Left ventricle myocardium superior (tissue), 1 donor: ENCODE data around the gene CRX. TPM values are rescaled to one million over a fixed set of nuclear protein-coding genes. Genes with fewer than 3 reads are reported as not detected.

Experiments used
- total RNA-seq: library from RNA; stranded (reverse); fragmentation: NEBNext Ultra II Directional; extraction: Animal tissue kit (Norgen Biotek cat#: 25700); gene quantifications from one replicate; pipeline ENCODE4 v1.2.1, GENCODE V29; 2021
- donor health status: DM: no; HTN: yes; CAD: no; lungs with severe emphysema.

Gene CRX
- total RNA-seq, 1 donor from 2014 or later = not detected

Other genes starting within 250 kb of the CRX start
- gene ZNF541, start 248.8 kb upstream of the CRX start, total RNA-seq = 0.47 TPM
- gene BICRA, start 212.8 kb upstream of the CRX start, total RNA-seq = 9.5 TPM
- 51.5 TPM for gene EHD2, start 108.5 kb upstream of the CRX start, total RNA-seq
- 169 TPM for gene NOP53, start 76.4 kb upstream of the CRX start, total RNA-seq
- 1,300 TPM for gene SELENOW, start 43.2 kb upstream of the CRX start, total RNA-seq
- not detected for gene TPRX1, start 17.4 kb upstream of the CRX start, total RNA-seq
- not detected for gene TPRX2, start 37.3 kb downstream of the CRX start, total RNA-seq
- gene SULT2A1, start 64.4 kb downstream of the CRX start, total RNA-seq = not detected
- gene BSPH1, start 170.2 kb downstream of the CRX start, total RNA-seq = not detected
- not detected for gene ELSPBP1, start 172.7 kb downstream of the CRX start, total RNA-seq
- not detected for gene CABP5, start 222.1 kb downstream of the CRX start, total RNA-seq